ENCODE data around the gene CCDC121. TPM values are rescaled to one million over a fixed set of nuclear protein-coding genes. Genes with fewer than 3 reads are reported as not detected.
"Not testable (repeated sequence)": the region's sequence is repeated elsewhere in the genome, so short reads cannot be mapped to it uniquely, and the experiment has no call there.

Gene CCDC121
- total and polyA plus RNA-seq, 2 experiments from 2014 or later, result 2.7 to 4.4 TPM

GRCh38 chr2:27613985-27614384 is 14.8 kb downstream of the CCDC121 start:
- Histone ChIP-seq H2AFZ (no peak overlapping the region), H4K20me1 (ENCODE audit: insufficient read depth, poor library complexity, severe bottlenecking) (no peaks in the 10 kb centered on the region), H3K4me1 (ENCODE audit: insufficient read depth) (no peaks in the 10 kb centered on the region), H3K4me3 (no peak overlapping the region), H3K79me2 (peaks cover 2% of the 10 kb centered on the region), H3K9me2 (replicated peaks; ENCODE audit: insufficient read depth) (no peaks in the 10 kb centered on the region), H3K4me2 (no peak overlapping the region), H3K27ac (no peak overlapping the region), H3K9me3 (ENCODE audit: low read depth) (no peaks in the 10 kb centered on the region), H3K27me3 (no peaks in the 10 kb centered on the region), H3K36me3 (replicated peaks; ENCODE audit: insufficient read depth, low read depth) (no peaks in the 10 kb centered on the region)
- 98% methylated on average over 2 of the region's 2 CpGs for WGBS (ENCODE audit: low lambda C conversion rate, missing lambda C conversion rate)
- TF ChIP-seq, protein P1, sequence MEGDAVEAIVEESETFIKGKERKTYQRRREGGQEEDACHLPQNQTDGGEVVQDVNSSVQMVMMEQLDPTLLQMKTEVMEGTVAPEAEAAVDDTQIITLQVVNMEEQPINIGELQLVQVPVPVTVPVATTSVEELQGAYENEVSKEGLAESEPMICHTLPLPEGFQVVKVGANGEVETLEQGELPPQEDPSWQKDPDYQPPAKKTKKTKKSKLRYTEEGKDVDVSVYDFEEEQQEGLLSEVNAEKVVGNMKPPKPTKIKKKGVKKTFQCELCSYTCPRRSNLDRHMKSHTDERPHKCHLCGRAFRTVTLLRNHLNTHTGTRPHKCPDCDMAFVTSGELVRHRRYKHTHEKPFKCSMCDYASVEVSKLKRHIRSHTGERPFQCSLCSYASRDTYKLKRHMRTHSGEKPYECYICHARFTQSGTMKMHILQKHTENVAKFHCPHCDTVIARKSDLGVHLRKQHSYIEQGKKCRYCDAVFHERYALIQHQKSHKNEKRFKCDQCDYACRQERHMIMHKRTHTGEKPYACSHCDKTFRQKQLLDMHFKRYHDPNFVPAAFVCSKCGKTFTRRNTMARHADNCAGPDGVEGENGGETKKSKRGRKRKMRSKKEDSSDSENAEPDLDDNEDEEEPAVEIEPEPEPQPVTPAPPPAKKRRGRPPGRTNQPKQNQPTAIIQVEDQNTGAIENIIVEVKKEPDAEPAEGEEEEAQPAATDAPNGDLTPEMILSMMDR (IDR thresholded peaks at IDR 0.05; ENCODE audit: poor library complexity), result no peak
- TF ChIP-seq EZH2phosphoT487 (IDR thresholded peaks at IDR 0.05; ENCODE audit: low read depth, severe bottlenecking, unreplicated experiment), result no peak
- TF ChIP-seq EZH2 (IDR thresholded peaks at IDR 0.05; ENCODE audit: borderline replicate concordance), result no peak
- DNase-seq (ENCODE audit: low spot score), result no peak

- H3K4me3 ChIP-seq, result no peak overlapping the region
- DNase-seq (ENCODE audit: low spot score), result no peak
- peaks cover 14% of the 10 kb centered on the region for H3K79me2 ChIP-seq
- H3K27ac ChIP-seq, result no peak overlapping the region
- H4K20me1 ChIP-seq (ENCODE audit: insufficient read depth, poor library complexity, severe bottlenecking), result no peaks in the 10 kb centered on the region
- H2AFZ ChIP-seq, result no peak overlapping the region
- H3K4me2 ChIP-seq, result no peak overlapping the region
- H3K4me1 ChIP-seq (ENCODE audit: insufficient read depth), result no peaks in the 10 kb centered on the region
- TF ChIP-seq EZH2phosphoT487 (IDR thresholded peaks at IDR 0.05; ENCODE audit: low read depth, severe bottlenecking, unreplicated experiment) (no peak), EZH2 (IDR thresholded peaks at IDR 0.05; ENCODE audit: borderline replicate concordance) (no peak)
- TF ChIP-seq, protein P1 (IDR thresholded peaks at IDR 0.05; ENCODE audit: poor library complexity), result no peak
- H3K9me2 ChIP-seq (replicated peaks; ENCODE audit: insufficient read depth), result no peaks in the 10 kb centered on the region
- H3K36me3 ChIP-seq (replicated peaks; ENCODE audit: insufficient read depth, low read depth), result no peaks in the 10 kb centered on the region
- WGBS (ENCODE audit: low lambda C conversion rate, missing lambda C conversion rate), result 95% methylated on average over 2 of the region's 2 CpGs
- H3K9me3 ChIP-seq (ENCODE audit: low read depth), result no peaks in the 10 kb centered on the region
- H3K27me3 ChIP-seq, result no peaks in the 10 kb centered on the region
Measured at GRCh38 chr2:27606611-27607010, 22.2 kb downstream of the CCDC121 start.

GRCh38 chr2:27596627-27597026 is 32.2 kb downstream of the CCDC121 start:
- Histone ChIP-seq H3K4me2 (no peak overlapping the region), H2AFZ (no peak overlapping the region), H3K9me2 (replicated peaks; ENCODE audit: insufficient read depth) (no peaks in the 10 kb centered on the region), H4K20me1 (ENCODE audit: insufficient read depth, poor library complexity, severe bottlenecking) (peaks cover 21% of the 10 kb centered on the region), H3K79me2 (peaks cover 90% of the 10 kb centered on the region), H3K27ac (no peak overlapping the region), H3K27me3 (no peaks in the 10 kb centered on the region), H3K4me1 (ENCODE audit: insufficient read depth) (no peaks in the 10 kb centered on the region), H3K36me3 (replicated peaks; ENCODE audit: insufficient read depth, low read depth) (no peaks in the 10 kb centered on the region), H3K9me3 (ENCODE audit: low read depth) (no peaks in the 10 kb centered on the region), H3K4me3 (no peak overlapping the region)
- DNase-seq (ENCODE audit: low spot score), result no peak
- TF ChIP-seq EZH2phosphoT487 (IDR thresholded peaks at IDR 0.05; ENCODE audit: low read depth, severe bottlenecking, unreplicated experiment) (no peak), EZH2 (IDR thresholded peaks at IDR 0.05; ENCODE audit: borderline replicate concordance) (no peak)
- TF ChIP-seq, protein P1 (IDR thresholded peaks at IDR 0.05; ENCODE audit: poor library complexity), result no peak
- 90% methylated on average over 1 of the region's 1 CpG for WGBS (ENCODE audit: low lambda C conversion rate, missing lambda C conversion rate)

DNA sequence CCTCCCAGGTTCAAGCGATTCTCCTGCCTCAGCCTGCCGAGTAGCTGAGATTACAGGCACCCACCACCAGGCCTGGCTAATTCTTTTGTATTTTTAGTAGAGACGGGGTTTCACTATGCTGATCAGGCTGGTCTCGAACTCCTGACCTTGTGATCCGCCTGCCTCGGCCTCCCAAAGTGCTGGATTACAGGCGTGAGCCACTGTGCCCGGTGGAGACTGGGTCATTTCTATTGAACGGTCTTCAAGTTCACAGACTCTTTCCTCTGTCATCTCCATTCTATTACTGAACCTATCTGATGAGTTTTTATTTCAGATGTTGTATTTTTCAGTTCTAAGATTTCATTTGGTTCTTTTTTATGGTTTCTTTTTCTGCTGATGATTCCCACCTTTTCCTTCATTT is 33.4 kb downstream of the CCDC121 start:
- over 99% methylated on average over 9 of the region's 9 CpGs for WGBS (ENCODE audit: low lambda C conversion rate, missing lambda C conversion rate)
- Histone ChIP-seq H3K79me2 (peaks cover 95% of the 10 kb centered on the region), H4K20me1 (ENCODE audit: insufficient read depth, poor library complexity, severe bottlenecking) (peaks cover 21% of the 10 kb centered on the region)
- not testable (repeated sequence) for DNase-seq (ENCODE audit: low spot score); H3K4me1 ChIP-seq (ENCODE audit: insufficient read depth); H3K9me3 ChIP-seq (ENCODE audit: low read depth); H3K27ac ChIP-seq; H2AFZ ChIP-seq; H3K4me3 ChIP-seq; H3K9me2 ChIP-seq (replicated peaks; ENCODE audit: insufficient read depth); H3K27me3 ChIP-seq; H3K36me3 ChIP-seq (replicated peaks; ENCODE audit: insufficient read depth, low read depth); H3K4me2 ChIP-seq

GRCh38 chr2:27594020-27594703 is 34.6 kb downstream of the CCDC121 start:
- Histone ChIP-seq H4K20me1 (ENCODE audit: insufficient read depth, poor library complexity, severe bottlenecking) (peaks cover 12% of the 10 kb centered on the region), H3K79me2 (peaks cover 96% of the 10 kb centered on the region)
- not testable (repeated sequence) for H3K4me3 ChIP-seq; H3K27ac ChIP-seq; H2AFZ ChIP-seq; H3K9me3 ChIP-seq (ENCODE audit: low read depth); H3K4me1 ChIP-seq (ENCODE audit: insufficient read depth); DNase-seq (ENCODE audit: low spot score); H3K4me2 ChIP-seq; H3K36me3 ChIP-seq (replicated peaks; ENCODE audit: insufficient read depth, low read depth); H3K27me3 ChIP-seq; H3K9me2 ChIP-seq (replicated peaks; ENCODE audit: insufficient read depth)
- WGBS (ENCODE audit: low lambda C conversion rate, missing lambda C conversion rate), result 96% methylated on average over 15 of the region's 45 CpGs

Data from hepatocyte (in vitro differentiated cells).